Esophagus mucosa (tissue), 1 donor: ENCODE data around the gene NTPCR. TPM values are rescaled to one million over a fixed set of nuclear protein-coding genes. Genes with fewer than 3 reads are reported as not detected.

Experiments
- ATAC-seq: fragments of 200-7000 bp; cut with Tn5 transposase; one replicate; pipeline ENCODE4 v1.9.1; 2020
- total RNA-seq: library from RNA; stranded (reverse); gene quantifications from one replicate; pipeline ENCODE4 v1.2.4, GENCODE V29; 2023
- donor health status: DM: yes; HTN: yes; CAD: no.

NTPCR gene
- total RNA-seq, 1 donor from 2014 or later = 44.0 TPM

- no peak for ATAC-seq
Observed at GRCh38 chr1:233019083-233019482, 68.7 kb downstream of the NTPCR start.

- ATAC-seq = no peak
Observed at GRCh38 chr1:233019778-233020325, 69.4 kb downstream of the NTPCR start.

- no peak for ATAC-seq
Observed at GRCh38 chr1:233020426-233020825, 70.0 kb downstream of the NTPCR start.

- ATAC-seq = no peak
Observed at GRCh38 chr1:233022246-233022645, 71.8 kb downstream of the NTPCR start.

GRCh38 chr1:233024199-233024598, 73.8 kb downstream of the NTPCR start:
- no peak for ATAC-seq

GRCh38 chr1:233025157-233025556, 74.7 kb downstream of the NTPCR start:
- ATAC-seq = peak; percentile 64

- ATAC-seq = peak; percentile 95
Observed at GRCh38 chr1:233025567-233025966, 75.2 kb downstream of the NTPCR start.

- no peak for ATAC-seq
Observed at GRCh38 chr1:233027046-233027445, 76.6 kb downstream of the NTPCR start.

GRCh38 chr1:233031521-233031920, 81.1 kb downstream of the NTPCR start:
- no peak for ATAC-seq

- ATAC-seq = no peak
Observed at GRCh38 chr1:233032916-233033315, 82.5 kb downstream of the NTPCR start.

- no peak for ATAC-seq
Observed at GRCh38 chr1:233033361-233033760, 83.0 kb downstream of the NTPCR start.

Other genes starting within 250 kb of the NTPCR start
- gene MAP10, start 145.2 kb upstream of the NTPCR start, total RNA-seq = 0.72 TPM